Measurements from ENCODE around the gene SIX1. TPM values are rescaled to one million over a fixed set of nuclear protein-coding genes. Genes with fewer than 3 reads are reported as not detected.

The SIX1 gene
- total and polyA plus RNA-seq, 2 of the 4 experiments (the other 2 are of a cell fraction) = 7.7 to 15.0 TPM

GRCh38 chr14:60658909-60659585, 9.8 kb upstream of the SIX1 start:
- Histone ChIP-seq H3K36me3 (ENCODE audit: control insufficient read depth, insufficient read depth, low read length) (no peaks in the 10 kb centered on the region), H3K9ac (ENCODE audit: low read depth, low read length) (no peak overlapping the region), H3K4me2 (ENCODE audit: low read depth, low read length) (peak overlapping the region; percentile 93), H3K14ac (replicated peaks; ENCODE audit: low read depth, low read length) (no peak overlapping the region), H3K9me1 (ENCODE audit: insufficient read depth, low read length) (no peaks in the 10 kb centered on the region), H2BK5ac (ENCODE audit: low read depth, low read length, poor library complexity, severe bottlenecking) (no peak overlapping the region), H2AK5ac (ENCODE audit: low read depth, low read length) (no peak overlapping the region), H2AK9ac (replicated peaks; ENCODE audit: low read depth, low read length, poor library complexity) (no peak overlapping the region), H4K8ac (ENCODE audit: low read depth in 2 of 2, low read length in 2 of 2) (no peak overlapping the region), H3K4me3 (ENCODE audit: insufficient read depth, low read depth, low read length) (no peak overlapping the region), H4K20me1 (ENCODE audit: insufficient read depth, low read length) (no peaks in the 10 kb centered on the region), H2BK20ac (ENCODE audit: low read depth, low read length) (no peak overlapping the region), H2BK15ac (ENCODE audit: low read depth, low read length) (no peak overlapping the region), H3K4me1 (ENCODE audit: control insufficient read depth, insufficient read depth, low read length) (peaks cover 12% of the 10 kb centered on the region), H3K56ac (ENCODE audit: extremely low read depth, insufficient read depth, low read length) (no peak overlapping the region), H4K91ac (ENCODE audit: insufficient read depth, low read depth, low read length) (no peak overlapping the region), H3K27ac (ENCODE audit: insufficient read depth, low read length) (no peak overlapping the region), H3K79me1 (ENCODE audit: low read depth in 1 of 2, low read length in 2 of 2) (peaks cover 2 to 13% of the 10 kb centered on the region in 2 experiments; a peak in 2 of 4 replicates), H2AFZ (replicated peaks; ENCODE audit: low read length, poor library complexity) (no peak overlapping the region), H4K5ac (ENCODE audit: low read depth, low read length) (no peak overlapping the region), H3K18ac (ENCODE audit: low read depth, low read length) (no peak overlapping the region), H3K27me3 (ENCODE audit: control insufficient read depth, insufficient read depth, low read length) (no peaks in the 10 kb centered on the region), H3K9me3 (ENCODE audit: control insufficient read depth, insufficient read depth, low read length) (no peaks in the 10 kb centered on the region), H3K4ac (ENCODE audit: low read depth, low read length) (no peak overlapping the region), H3K23ac (ENCODE audit: low read depth, low read length) (peak overlapping the region; percentile 79; the same call in 1 of the 2 replicates), H2BK120ac (ENCODE audit: low read depth, low read length) (no peak overlapping the region)
- ATAC-seq (ENCODE audit: low read depth) (no peak), DNase-seq (peak; percentile 47)
- ChIA-PET POLR2A (ENCODE audit: unreplicated experiment) (interaction anchor here (0.5 kb wide), 1 partner anchor 40 kb away, joined by 3 read pairs; no protein-coding TSS in a partner anchor), CTCF (interaction anchor here (1.0 kb wide), 1 partner anchor 594 kb away, joined by 3 read pairs; no protein-coding TSS in a partner anchor)
- TF ChIP-seq RFX5 (IDR thresholded peaks at IDR 0.05; ENCODE audit: low read depth, low read length) (no peak), CTCF (conservative IDR thresholded peaks at IDR 0.05; ENCODE audit: low read depth, low read length) (no peak), MXI1 (IDR thresholded peaks at IDR 0.05; ENCODE audit: borderline replicate concordance, low read depth, low read length) (no peak), RCOR1 (IDR thresholded peaks at IDR 0.05; ENCODE audit: insufficient replicate concordance, low read length) (no peak), BHLHE40 (IDR thresholded peaks at IDR 0.05; ENCODE audit: low read depth, low read length) (no peak), POLR2A (IDR thresholded peaks at IDR 0.05; ENCODE audit: low read depth, low read length) (no peak), MAZ (IDR thresholded peaks at IDR 0.05; ENCODE audit: borderline replicate concordance, low read depth, low read length) (no peak), CEBPB (IDR thresholded peaks at IDR 0.05; ENCODE audit: low read depth, low read length) (no peak), ELK1 (IDR thresholded peaks at IDR 0.05; ENCODE audit: borderline replicate concordance, low read depth, low read length) (no peak), CHD1 (IDR thresholded peaks at IDR 0.05; ENCODE audit: low read depth, low read length) (no peak), SMC3 (IDR thresholded peaks at IDR 0.05; ENCODE audit: low read depth, low read length) (no peak), FOS (IDR thresholded peaks at IDR 0.05; ENCODE audit: low read depth, low read length) (no peak), NFE2L2 (IDR thresholded peaks at IDR 0.05; ENCODE audit: low read depth, low read length) (no peak), RAD21 (IDR thresholded peaks at IDR 0.05; ENCODE audit: low read length) (no peak), MAFK (IDR thresholded peaks at IDR 0.05; ENCODE audit: low read depth, low read length) (no peak)
- TF ChIP-seq, protein P1, sequence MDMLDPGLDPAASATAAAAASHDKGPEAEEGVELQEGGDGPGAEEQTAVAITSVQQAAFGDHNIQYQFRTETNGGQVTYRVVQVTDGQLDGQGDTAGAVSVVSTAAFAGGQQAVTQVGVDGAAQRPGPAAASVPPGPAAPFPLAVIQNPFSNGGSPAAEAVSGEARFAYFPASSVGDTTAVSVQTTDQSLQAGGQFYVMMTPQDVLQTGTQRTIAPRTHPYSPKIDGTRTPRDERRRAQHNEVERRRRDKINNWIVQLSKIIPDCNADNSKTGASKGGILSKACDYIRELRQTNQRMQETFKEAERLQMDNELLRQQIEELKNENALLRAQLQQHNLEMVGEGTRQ (IDR thresholded peaks at IDR 0.05; ENCODE audit: low read depth, low read length) = no peak
- intact Hi-C loops (cut with micrococcal nuclease) = no loop called here
- BruUV-seq (replicated peaks) = no TSS peak
- no CpG with 5 or more reads among the region's 4 CpGs for WGBS, 2 experiments (ENCODE audit: extremely low coverage in 2 of 2, insufficient read length in 1 of 2)
- in situ Hi-C loops (cut with MboI; ENCODE audit: low sequenced_read_pairs) = no loop called here
- dilution Hi-C loops (cut with HindIII; ENCODE audit: low sequenced_read_pairs, unreplicated experiment) = no loop called here
